ENCODE results near the gene ATP5PB. TPM values are rescaled to one million over a fixed set of nuclear protein-coding genes. Genes with fewer than 3 reads are reported as not detected.
A peak's percentile ranks its signal among the peaks of the same experiment; 100 is the strongest.

The ATP5PB gene
- polyA plus RNA-seq, 3 donors = 112 to 597 (median 557) TPM

DNA sequence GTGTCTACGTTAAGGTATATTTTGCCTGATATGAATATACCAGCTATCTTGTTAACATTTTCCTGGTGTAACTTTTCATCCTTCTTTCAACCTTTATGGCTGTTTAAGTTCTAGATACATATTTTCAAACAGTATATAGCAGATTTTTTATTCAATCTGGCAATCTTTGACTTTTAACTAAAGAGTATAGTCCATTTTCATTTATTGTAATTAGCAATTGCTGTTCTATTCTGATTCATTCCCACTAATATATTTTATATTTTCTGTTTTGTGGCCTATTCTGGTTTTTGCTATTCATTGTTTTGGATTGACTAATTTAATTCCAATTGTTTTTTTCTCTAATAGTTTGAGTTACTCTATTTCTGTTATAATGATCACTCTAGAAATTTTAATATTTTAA, 17.2 kb downstream of the ATP5PB start:
- Histone ChIP-seq H3K79me2 (ENCODE audit: insufficient read depth, low read length) (no peaks in the 10 kb centered on the region), H3K27ac (ENCODE audit: low read depth in 1 of 2, low read length in 2 of 2) (no peak overlapping the region), H3K4me1 (ENCODE audit: control insufficient read depth in 1 of 2, insufficient read depth in 2 of 2, low read length in 2 of 2) (peaks cover 23% of the 10 kb centered on the region in 2 donors), H3K27me3 (ENCODE audit: control insufficient read depth in 2 of 2, insufficient read depth in 2 of 2, low read length in 2 of 2) (no peaks in the 10 kb centered on the region), H3K4me3 (replicated peaks in 1 of 3; ENCODE audit: low read depth in 2 of 3, low read length in 3 of 3) (no peak overlapping the region), H2AFZ (ENCODE audit: insufficient read depth, low read depth, low read length, poor library complexity, severe bottlenecking) (no peak overlapping the region), H3K36me3 (replicated peaks in 1 of 2; ENCODE audit: control insufficient read depth in 1 of 2, insufficient read depth in 2 of 2, low read length in 2 of 2) (peaks cover 15 to 41% of the 10 kb centered on the region in 2 donors), H4K20me1 (ENCODE audit: insufficient read depth, low read length) (no peaks in the 10 kb centered on the region), H3K4me2 (replicated peaks; ENCODE audit: extremely low read depth, low read length, poor library complexity, severe bottlenecking) (no peak overlapping the region), H3K9me3 (replicated peaks in 1 of 2; ENCODE audit: control insufficient read depth in 1 of 2, insufficient read depth in 1 of 2, low read length in 2 of 2) (no peaks in the 10 kb centered on the region), H3K9ac (ENCODE audit: insufficient read depth, low read length, poor library complexity, severe bottlenecking) (no peak overlapping the region)
- peaks cover 2% of the 10 kb centered on the region for H3K4me1 Mint-ChIP-seq
- H3K4me3 Mint-ChIP-seq = no peak overlapping the region
- peaks cover 0 to 1% (median 0%) of the 10 kb centered on the region in 3 donors for H3K27me3 Mint-ChIP-seq (ENCODE audit: low read depth in 3 of 3)
- no peak overlapping the region for H3K27ac Mint-ChIP-seq
- H3K36me3 Mint-ChIP-seq = peaks cover 34 to 37% of the 10 kb centered on the region in 2 donors
- no peak for DNase-seq
- intact Hi-C loops (cut with micrococcal nuclease) = no loop called here
- TF ChIP-seq, protein P1, sequence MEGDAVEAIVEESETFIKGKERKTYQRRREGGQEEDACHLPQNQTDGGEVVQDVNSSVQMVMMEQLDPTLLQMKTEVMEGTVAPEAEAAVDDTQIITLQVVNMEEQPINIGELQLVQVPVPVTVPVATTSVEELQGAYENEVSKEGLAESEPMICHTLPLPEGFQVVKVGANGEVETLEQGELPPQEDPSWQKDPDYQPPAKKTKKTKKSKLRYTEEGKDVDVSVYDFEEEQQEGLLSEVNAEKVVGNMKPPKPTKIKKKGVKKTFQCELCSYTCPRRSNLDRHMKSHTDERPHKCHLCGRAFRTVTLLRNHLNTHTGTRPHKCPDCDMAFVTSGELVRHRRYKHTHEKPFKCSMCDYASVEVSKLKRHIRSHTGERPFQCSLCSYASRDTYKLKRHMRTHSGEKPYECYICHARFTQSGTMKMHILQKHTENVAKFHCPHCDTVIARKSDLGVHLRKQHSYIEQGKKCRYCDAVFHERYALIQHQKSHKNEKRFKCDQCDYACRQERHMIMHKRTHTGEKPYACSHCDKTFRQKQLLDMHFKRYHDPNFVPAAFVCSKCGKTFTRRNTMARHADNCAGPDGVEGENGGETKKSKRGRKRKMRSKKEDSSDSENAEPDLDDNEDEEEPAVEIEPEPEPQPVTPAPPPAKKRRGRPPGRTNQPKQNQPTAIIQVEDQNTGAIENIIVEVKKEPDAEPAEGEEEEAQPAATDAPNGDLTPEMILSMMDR (IDR thresholded peaks at IDR 0.05) = no peak
- no CpG with 5 or more reads among the region's 1 CpG for WGBS (ENCODE audit: insufficient coverage)
- H3K9me3 Mint-ChIP-seq = no peaks in the 10 kb centered on the region

DNA sequence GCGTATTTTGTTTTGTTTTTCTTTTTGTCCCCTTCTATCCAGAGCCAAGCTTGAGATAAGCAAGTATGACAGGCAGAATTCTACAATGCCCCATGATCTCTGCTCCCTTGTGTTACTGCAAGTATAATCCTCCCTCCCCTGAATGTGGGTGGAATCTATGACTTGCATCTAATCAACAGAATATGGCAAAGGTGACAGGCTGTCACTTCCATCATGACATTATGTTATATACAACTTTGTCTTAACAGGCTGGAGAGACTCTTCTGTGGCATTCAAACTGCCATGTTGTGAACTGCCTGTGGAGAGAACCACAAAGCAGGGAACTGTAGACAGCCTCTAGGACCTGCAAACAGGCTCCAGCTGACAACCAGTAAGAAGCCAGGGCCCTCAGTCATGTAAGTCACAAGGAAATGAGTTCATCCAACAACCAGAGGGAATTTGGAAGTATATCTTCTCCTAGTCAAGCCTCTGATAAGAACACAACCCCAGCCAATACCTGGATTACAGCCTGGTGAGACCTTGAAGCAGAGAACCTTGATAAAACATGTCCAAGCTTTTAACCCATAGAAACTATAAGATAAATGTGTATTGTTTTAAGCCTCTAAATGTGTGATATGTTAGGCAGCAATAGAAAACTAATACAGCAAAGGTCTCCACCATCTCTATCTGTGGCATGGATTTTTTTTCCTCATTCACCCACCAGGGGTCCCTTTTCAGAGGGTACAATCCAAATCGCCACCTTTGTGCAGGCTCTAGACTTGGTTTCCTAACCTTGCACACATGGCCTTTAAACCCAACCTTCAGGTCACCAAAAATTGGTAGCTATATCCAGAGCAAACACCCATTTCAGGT, 18.8 kb downstream of the ATP5PB start:
- H3K27ac Mint-ChIP-seq = peak overlapping the region in 2 of 7 donors; percentile 20 to 85
- H3K9me3 Mint-ChIP-seq = no peaks in the 10 kb centered on the region
- Histone ChIP-seq H3K27me3 (ENCODE audit: control insufficient read depth in 2 of 2, insufficient read depth in 2 of 2, low read length in 2 of 2) (no peaks in the 10 kb centered on the region), H3K4me2 (replicated peaks; ENCODE audit: extremely low read depth, low read length, poor library complexity, severe bottlenecking) (no peak overlapping the region), H3K4me3 (replicated peaks in 1 of 3; ENCODE audit: low read depth in 2 of 3, low read length in 3 of 3) (no peak overlapping the region), H2AFZ (ENCODE audit: insufficient read depth, low read depth, low read length, poor library complexity, severe bottlenecking) (no peak overlapping the region), H3K9me3 (replicated peaks in 1 of 2; ENCODE audit: control insufficient read depth in 1 of 2, insufficient read depth in 1 of 2, low read length in 2 of 2) (no peaks in the 10 kb centered on the region), H4K20me1 (ENCODE audit: insufficient read depth, low read length) (no peaks in the 10 kb centered on the region), H3K9ac (ENCODE audit: insufficient read depth, low read length, poor library complexity, severe bottlenecking) (no peak overlapping the region), H3K4me1 (ENCODE audit: control insufficient read depth in 1 of 2, insufficient read depth in 2 of 2, low read length in 2 of 2) (peaks cover 39 to 40% of the 10 kb centered on the region in 2 donors), H3K79me2 (ENCODE audit: insufficient read depth, low read length) (peaks cover 11% of the 10 kb centered on the region), H3K27ac (ENCODE audit: low read depth in 1 of 2, low read length in 2 of 2) (no peak overlapping the region), H3K36me3 (replicated peaks in 1 of 2; ENCODE audit: control insufficient read depth in 1 of 2, insufficient read depth in 2 of 2, low read length in 2 of 2) (peaks cover 4 to 24% of the 10 kb centered on the region in 2 donors)
- H3K36me3 Mint-ChIP-seq = peaks cover 24 to 30% of the 10 kb centered on the region in 2 donors
- WGBS (ENCODE audit: insufficient coverage) = 100% methylated on average over 1 of the region's 2 CpGs
- TF ChIP-seq, protein P1 (IDR thresholded peaks at IDR 0.05) = no peak
- H3K4me3 Mint-ChIP-seq = no peak overlapping the region
- peaks cover 0 to 1% (median 0%) of the 10 kb centered on the region in 3 donors for H3K27me3 Mint-ChIP-seq (ENCODE audit: low read depth in 3 of 3)
- DNase-seq = no peak
- intact Hi-C loops (cut with micrococcal nuclease) = no loop called here
- peaks cover 3% of the 10 kb centered on the region for H3K4me1 Mint-ChIP-seq

All from CD14-positive monocyte (primary cell).